KMS-11 (cell line): Measurements from ENCODE around the gene FLT3LG.

ENCODE experiments used
- H2AFZ ChIP-seq: fragments of 200-600 bp; sonication (generic); 2 replicates; pipeline ENCODE4 v1.6.1; 2016; ENCODE audit warnings: antibody characterized with exemption, mixed run types, low read depth
- H3K27ac ChIP-seq: fragments of 200-600 bp; sonication (generic); 2 replicates; pipeline ENCODE4 v1.6.1; 2016; ENCODE audit warnings: mild to moderate bottlenecking, mixed run types
- H3K27me3 ChIP-seq: fragments of 200-600 bp; sonication (generic); 2 replicates; pipeline ENCODE4 v1.6.1; 2017; ENCODE audit warnings: mild to moderate bottlenecking, low read depth, mixed run types, moderate library complexity; ENCODE audit not compliant: insufficient read depth
- H3K36me3 ChIP-seq: fragments of 200-600 bp; sonication (generic); 2 replicates; pipeline ENCODE4 v1.6.1; 2017; ENCODE audit warnings: mild to moderate bottlenecking, mixed run types; ENCODE audit not compliant: insufficient read depth
- H3K4me1 ChIP-seq: fragments of 200-600 bp; sonication (generic); 2 replicates; pipeline ENCODE4 v1.6.1; 2016; ENCODE audit warnings: mild to moderate bottlenecking, low read depth, mixed run types; ENCODE audit not compliant: poor library complexity, severe bottlenecking
- H3K4me2 ChIP-seq: fragments of 200-600 bp; sonication (generic); 2 replicates; pipeline ENCODE4 v1.7.0; 2016; ENCODE audit warnings: mild to moderate bottlenecking, mixed run types
- H3K4me3 ChIP-seq: fragments of 200-600 bp; sonication (generic); IDR thresholded peaks from 2 replicates; pipeline ENCODE4 v1.6.1; 2017; ENCODE audit warnings: low read depth, low read length, mixed read lengths; ENCODE audit not compliant: insufficient read depth
- H3K79me2 ChIP-seq: fragments of 200-600 bp; sonication (generic); 2 replicates; pipeline ENCODE4 v1.6.1; 2016; ENCODE audit warnings: low read depth, mixed run types; ENCODE audit not compliant: insufficient read depth
- H3K9ac ChIP-seq: fragments of 200-600 bp; sonication (generic); 2 replicates; pipeline ENCODE4 v1.6.1; 2016; ENCODE audit warnings: mild to moderate bottlenecking, mixed run types
- H4K20me1 ChIP-seq: fragments of 200-600 bp; sonication (generic); 2 replicates; pipeline ENCODE4 v1.6.1; 2016; ENCODE audit warnings: mild to moderate bottlenecking, mixed run types; ENCODE audit not compliant: insufficient read depth
- TF ChIP-seq, protein P1 (sequence below): fragments of 200-600 bp; sonication (generic); conservative IDR thresholded peaks from 2 replicates; pipeline ENCODE4 v1.6.1; 2017; ENCODE audit warnings: low read depth, mild to moderate bottlenecking, antibody characterized with exemption, low read length, moderate library complexity, mixed read lengths

Gene FLT3LG

GRCh38 chr19:49512970-49513745, 39.1 kb downstream of the FLT3LG start:
- no peaks in the 10 kb centered on the region for H4K20me1 ChIP-seq
- TF ChIP-seq, protein P1, sequence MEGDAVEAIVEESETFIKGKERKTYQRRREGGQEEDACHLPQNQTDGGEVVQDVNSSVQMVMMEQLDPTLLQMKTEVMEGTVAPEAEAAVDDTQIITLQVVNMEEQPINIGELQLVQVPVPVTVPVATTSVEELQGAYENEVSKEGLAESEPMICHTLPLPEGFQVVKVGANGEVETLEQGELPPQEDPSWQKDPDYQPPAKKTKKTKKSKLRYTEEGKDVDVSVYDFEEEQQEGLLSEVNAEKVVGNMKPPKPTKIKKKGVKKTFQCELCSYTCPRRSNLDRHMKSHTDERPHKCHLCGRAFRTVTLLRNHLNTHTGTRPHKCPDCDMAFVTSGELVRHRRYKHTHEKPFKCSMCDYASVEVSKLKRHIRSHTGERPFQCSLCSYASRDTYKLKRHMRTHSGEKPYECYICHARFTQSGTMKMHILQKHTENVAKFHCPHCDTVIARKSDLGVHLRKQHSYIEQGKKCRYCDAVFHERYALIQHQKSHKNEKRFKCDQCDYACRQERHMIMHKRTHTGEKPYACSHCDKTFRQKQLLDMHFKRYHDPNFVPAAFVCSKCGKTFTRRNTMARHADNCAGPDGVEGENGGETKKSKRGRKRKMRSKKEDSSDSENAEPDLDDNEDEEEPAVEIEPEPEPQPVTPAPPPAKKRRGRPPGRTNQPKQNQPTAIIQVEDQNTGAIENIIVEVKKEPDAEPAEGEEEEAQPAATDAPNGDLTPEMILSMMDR, result no peak
- peak overlapping the region; percentile 37; the same call in 1 of the 2 replicates for H3K9ac ChIP-seq
- no peaks in the 10 kb centered on the region for H3K36me3 ChIP-seq
- peaks cover 7% of the 10 kb centered on the region for H3K4me1 ChIP-seq
- H3K4me3 ChIP-seq, result no peak overlapping the region
- H3K27me3 ChIP-seq, result peaks cover 26% of the 10 kb centered on the region
- peak overlapping the region; percentile 89 for H3K4me2 ChIP-seq
- H3K27ac ChIP-seq, result no peak overlapping the region
- H3K79me2 ChIP-seq, result no peaks in the 10 kb centered on the region
- H2AFZ ChIP-seq, result peak overlapping the region; percentile 94

GRCh38 chr19:49513746-49514118, 39.7 kb downstream of the FLT3LG start:
- Histone ChIP-seq H3K27ac (no peak overlapping the region), H3K9ac (peak overlapping the region; percentile 37; the same call in 1 of the 2 replicates), H2AFZ (peak overlapping the region; percentile 94), H3K4me3 (no peak overlapping the region), H3K36me3 (no peaks in the 10 kb centered on the region), H3K4me1 (peaks cover 7% of the 10 kb centered on the region), H3K27me3 (peaks cover 30% of the 10 kb centered on the region), H3K4me2 (peak overlapping the region; percentile 89), H4K20me1 (no peaks in the 10 kb centered on the region), H3K79me2 (no peaks in the 10 kb centered on the region)
- TF ChIP-seq, protein P1, result no peak

DNA sequence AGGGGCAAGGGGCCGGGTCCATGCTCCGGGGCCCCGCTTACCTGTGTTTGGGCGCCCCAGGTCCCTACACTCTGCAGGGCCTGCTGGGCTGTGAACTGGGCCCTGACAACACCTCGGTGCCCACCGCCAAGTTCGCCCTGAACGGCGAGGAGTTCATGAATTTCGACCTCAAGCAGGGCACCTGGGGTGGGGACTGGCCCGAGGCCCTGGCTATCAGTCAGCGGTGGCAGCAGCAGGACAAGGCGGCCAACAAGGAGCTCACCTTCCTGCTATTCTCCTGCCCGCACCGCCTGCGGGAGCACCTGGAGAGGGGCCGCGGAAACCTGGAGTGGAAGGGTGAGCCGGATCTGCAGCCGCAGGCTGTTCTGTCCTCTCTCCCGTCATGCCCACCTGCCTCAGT, 40.1 kb downstream of the FLT3LG start:
- H3K4me2 ChIP-seq, result no peak overlapping the region; the same call in 1 of the 2 replicates
- no peak overlapping the region for H2AFZ ChIP-seq
- no peaks in the 10 kb centered on the region for H3K36me3 ChIP-seq
- TF ChIP-seq, protein P1, result no peak
- no peaks in the 10 kb centered on the region for H4K20me1 ChIP-seq
- no peak overlapping the region for H3K4me3 ChIP-seq
- H3K27me3 ChIP-seq, result peaks cover 30% of the 10 kb centered on the region
- H3K27ac ChIP-seq, result no peak overlapping the region
- no peak overlapping the region for H3K9ac ChIP-seq
- H3K4me1 ChIP-seq, result peaks cover 7% of the 10 kb centered on the region
- no peaks in the 10 kb centered on the region for H3K79me2 ChIP-seq

DNA sequence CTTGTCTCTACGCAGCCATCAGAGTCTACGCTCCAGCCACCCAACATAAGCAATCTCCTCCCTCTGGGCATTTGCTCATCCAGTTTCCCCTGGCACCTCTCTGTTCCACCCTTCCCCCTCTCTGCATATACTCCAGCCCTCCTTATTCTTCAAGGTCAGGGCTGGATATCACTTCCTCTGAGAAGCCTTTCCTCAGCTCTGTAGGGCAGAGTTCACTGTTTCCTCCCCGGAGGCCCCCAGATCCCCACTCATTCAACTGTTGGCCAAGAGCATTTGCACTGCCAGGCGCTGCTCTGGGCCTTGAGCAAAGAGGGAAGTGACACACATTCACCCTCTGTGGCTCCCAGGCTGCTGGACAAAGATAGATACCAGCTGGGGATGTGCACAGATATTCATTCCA, 41.8 kb downstream of the FLT3LG start:
- no peak overlapping the region for H3K9ac ChIP-seq
- no peak overlapping the region for H2AFZ ChIP-seq
- H3K27ac ChIP-seq, result no peak overlapping the region
- no peaks in the 10 kb centered on the region for H3K36me3 ChIP-seq
- H3K4me2 ChIP-seq, result no peak overlapping the region
- peaks cover 7% of the 10 kb centered on the region for H3K4me1 ChIP-seq
- peaks cover 30% of the 10 kb centered on the region for H3K27me3 ChIP-seq
- TF ChIP-seq, protein P1, result no peak
- no peaks in the 10 kb centered on the region for H4K20me1 ChIP-seq
- H3K79me2 ChIP-seq, result no peaks in the 10 kb centered on the region
- no peak overlapping the region for H3K4me3 ChIP-seq
